Neural cell (in vitro differentiated cells): ENCODE results near the gene MYCN. TPM values are rescaled to one million over a fixed set of nuclear protein-coding genes. Genes with fewer than 3 reads are reported as not detected.
A peak's percentile ranks its signal among the peaks of the same experiment; 100 is the strongest.

Experiments
- H2AFZ ChIP-seq: fragments of 200-600, 300-800 bp; sonication (generic), shearing (Covaris generic); 2 replicates; pipeline ENCODE4 v1.6.0; 2014; ENCODE audit warnings: low read depth, mild to moderate bottlenecking, antibody characterized with exemption, low read length, moderate library complexity
- H3F3A ChIP-seq: fragments of 200-600 bp; shearing (Covaris generic); 2 replicates; pipeline ENCODE4 v1.6.1; 2016; ENCODE audit warnings: mild to moderate bottlenecking, moderate library complexity, mixed read lengths, antibody characterized with exemption, low read length; ENCODE audit not compliant: insufficient read depth, poor library complexity, severe bottlenecking
- H3K27ac ChIP-seq: fragments of 200-600, 300-800 bp; sonication (generic), shearing (Covaris generic); 2 replicates; pipeline ENCODE4 v1.5.1; 2014; ENCODE audit warnings: mild to moderate bottlenecking, low read length, moderate library complexity
- H3K27me3 ChIP-seq: fragments of 300-800, 200-600 bp; sonication (generic), shearing (Covaris generic); 2 replicates; pipeline ENCODE4 v1.6.0; 2014; ENCODE audit warnings: mild to moderate bottlenecking, low read depth, low read length, moderate library complexity; ENCODE audit not compliant: insufficient read depth
- H3K36me3 ChIP-seq: fragments of 300-800, 200-600 bp; sonication (generic), shearing (Covaris generic); 2 replicates; pipeline ENCODE4 v1.5.1; 2014; ENCODE audit warnings: mild to moderate bottlenecking, antibody characterized with exemption, low read length, moderate library complexity; ENCODE audit not compliant: insufficient read depth
- H3K4me2 ChIP-seq: fragments of 300-800, 200-600 bp; sonication (generic), shearing (Covaris generic); 2 replicates; pipeline ENCODE4 v1.6.0; 2014; ENCODE audit warnings: mild to moderate bottlenecking, low read length
- H3K4me3 ChIP-seq: fragments of 300-800, 200-600 bp; sonication (generic), shearing (Covaris generic); 2 replicates; pipeline ENCODE4 v1.5.1; 2014; ENCODE audit warnings: mild to moderate bottlenecking, low read length, moderate library complexity
- H3K79me2 ChIP-seq: fragments of 200-600 bp; shearing (Covaris generic); replicated peaks from 2 replicates; pipeline ENCODE4 v1.6.0; 2014; ENCODE audit warnings: mild to moderate bottlenecking, low read length, moderate library complexity; ENCODE audit not compliant: insufficient read depth
- H3K9ac ChIP-seq: fragments of 300-800, 200-600 bp; sonication (generic), shearing (Covaris generic); 2 replicates; pipeline ENCODE4 v1.6.1; 2016; ENCODE audit warnings: mild to moderate bottlenecking, low read length, mixed read lengths
- H3K9me2 ChIP-seq: fragments of 200-600 bp; shearing (Covaris generic); 2 replicates; pipeline ENCODE4 v1.6.1; 2016; ENCODE audit warnings: mild to moderate bottlenecking, low read length, mixed read lengths; ENCODE audit not compliant: insufficient read depth
- H3K9me3 ChIP-seq: fragments of 200-600, 300-800 bp; sonication (generic), shearing (Covaris generic); 2 replicates; pipeline ENCODE4 v1.6.1; 2016; ENCODE audit warnings: mild to moderate bottlenecking, mixed run types, low read length, moderate library complexity, mixed read lengths
- H4K20me1 ChIP-seq: fragments of 200-600 bp; shearing (Covaris generic); 2 replicates; pipeline ENCODE4 v1.6.1; 2016; ENCODE audit warnings: mild to moderate bottlenecking, mixed run types; ENCODE audit not compliant: insufficient read depth
- EP300 ChIP-seq: fragments of 450-650 bp; conservative IDR thresholded peaks from 2 replicates; pipeline ENCODE4 v1.6.1; 2014; ENCODE audit warnings: antibody characterized with exemption, mild to moderate bottlenecking, moderate library complexity; ENCODE audit not compliant: poor library complexity, severe bottlenecking
- EZH2 ChIP-seq: fragments of 200-600, 300-800 bp; shearing (Covaris generic), sonication (generic); IDR thresholded peaks from 2 replicates; pipeline ENCODE4 v1.6.1; 2014; ENCODE audit warnings: antibody characterized with exemption, low read length, borderline replicate concordance, mild to moderate bottlenecking; ENCODE audit not compliant: insufficient read depth, poor library complexity, severe bottlenecking
- MXI1 ChIP-seq: fragments of 450-650 bp; conservative IDR thresholded peaks from 2 replicates; pipeline ENCODE4 v1.6.1; 2014; ENCODE audit warnings: antibody characterized with exemption, mild to moderate bottlenecking; ENCODE audit not compliant: poor library complexity, severe bottlenecking
- POLR2AphosphoS5 ChIP-seq: IDR thresholded peaks from 2 replicates; pipeline ENCODE4 v1.6.1; 2012
- RAD21 ChIP-seq: fragments of 450-650 bp; conservative IDR thresholded peaks from 2 replicates; pipeline ENCODE4 v1.6.1; 2014; ENCODE audit warnings: antibody characterized with exemption, mild to moderate bottlenecking, moderate library complexity
- SMC3 ChIP-seq: fragments of 450-650 bp; conservative IDR thresholded peaks from 2 replicates; pipeline ENCODE4 v1.6.1; 2014; ENCODE audit warnings: antibody characterized with exemption, mild to moderate bottlenecking, moderate library complexity; ENCODE audit not compliant: poor library complexity
- TAF1 ChIP-seq: IDR thresholded peaks from 2 replicates; pipeline ENCODE4 v1.6.1; 2012; ENCODE audit warnings: low read depth
- polyA plus RNA-seq: library from polyadenylated mRNA; depleted of rRNA; stranded (reverse); fragments of >200 nt; gene quantifications from 2 replicates; pipeline ENCODE4 v1.2.3, GENCODE V29; 2014
- TF ChIP-seq, protein P1 (sequence below): fragments of 450-650 bp; IDR thresholded peaks from 2 replicates; pipeline ENCODE4 v1.5.1; 2014; ENCODE audit warnings: antibody characterized with exemption, mild to moderate bottlenecking, moderate library complexity; ENCODE audit not compliant: poor library complexity, severe bottlenecking
- TF ChIP-seq, protein P2 (sequence below): IDR thresholded peaks from 2 replicates; pipeline ENCODE4 v1.6.1; 2012; ENCODE audit warnings: borderline replicate concordance

Gene MYCN
- polyA plus RNA-seq, 1 donor from 2014 or later, result 25.1 TPM

DNA sequence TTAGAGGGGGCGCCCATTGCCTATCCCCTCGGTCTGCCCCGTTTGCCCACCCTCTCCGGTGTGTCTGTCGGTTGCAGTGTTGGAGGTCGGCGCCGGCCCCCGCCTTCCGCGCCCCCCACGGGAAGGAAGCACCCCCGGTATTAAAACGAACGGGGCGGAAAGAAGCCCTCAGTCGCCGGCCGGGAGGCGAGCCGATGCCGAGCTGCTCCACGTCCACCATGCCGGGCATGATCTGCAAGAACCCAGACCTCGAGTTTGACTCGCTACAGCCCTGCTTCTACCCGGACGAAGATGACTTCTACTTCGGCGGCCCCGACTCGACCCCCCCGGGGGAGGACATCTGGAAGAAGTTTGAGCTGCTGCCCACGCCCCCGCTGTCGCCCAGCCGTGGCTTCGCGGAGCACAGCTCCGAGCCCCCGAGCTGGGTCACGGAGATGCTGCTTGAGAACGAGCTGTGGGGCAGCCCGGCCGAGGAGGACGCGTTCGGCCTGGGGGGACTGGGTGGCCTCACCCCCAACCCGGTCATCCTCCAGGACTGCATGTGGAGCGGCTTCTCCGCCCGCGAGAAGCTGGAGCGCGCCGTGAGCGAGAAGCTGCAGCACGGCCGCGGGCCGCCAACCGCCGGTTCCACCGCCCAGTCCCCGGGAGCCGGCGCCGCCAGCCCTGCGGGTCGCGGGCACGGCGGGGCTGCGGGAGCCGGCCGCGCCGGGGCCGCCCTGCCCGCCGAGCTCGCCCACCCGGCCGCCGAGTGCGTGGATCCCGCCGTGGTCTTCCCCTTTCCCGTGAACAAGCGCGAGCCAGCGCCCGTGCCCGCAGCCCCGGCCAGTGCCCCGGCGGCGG lies 1.7 kb downstream of the MYCN start:
- no peaks in the 10 kb centered on the region for H3K36me3 ChIP-seq
- H3K9me2 ChIP-seq, result no peaks in the 10 kb centered on the region
- peak overlapping the region; percentile 98 for H3K4me3 ChIP-seq
- peak overlapping the region; percentile 92 for H3K9ac ChIP-seq
- peak overlapping the region; percentile 49 for H3K27ac ChIP-seq
- peaks cover 60% of the 10 kb centered on the region for H3K79me2 ChIP-seq
- H3K9me3 ChIP-seq, result no peaks in the 10 kb centered on the region
- TF ChIP-seq RAD21 (no peak), EZH2 (no peak), MXI1 (peak; percentile 56), POLR2AphosphoS5 (peak; percentile 7)
- TF ChIP-seq, protein P1, sequence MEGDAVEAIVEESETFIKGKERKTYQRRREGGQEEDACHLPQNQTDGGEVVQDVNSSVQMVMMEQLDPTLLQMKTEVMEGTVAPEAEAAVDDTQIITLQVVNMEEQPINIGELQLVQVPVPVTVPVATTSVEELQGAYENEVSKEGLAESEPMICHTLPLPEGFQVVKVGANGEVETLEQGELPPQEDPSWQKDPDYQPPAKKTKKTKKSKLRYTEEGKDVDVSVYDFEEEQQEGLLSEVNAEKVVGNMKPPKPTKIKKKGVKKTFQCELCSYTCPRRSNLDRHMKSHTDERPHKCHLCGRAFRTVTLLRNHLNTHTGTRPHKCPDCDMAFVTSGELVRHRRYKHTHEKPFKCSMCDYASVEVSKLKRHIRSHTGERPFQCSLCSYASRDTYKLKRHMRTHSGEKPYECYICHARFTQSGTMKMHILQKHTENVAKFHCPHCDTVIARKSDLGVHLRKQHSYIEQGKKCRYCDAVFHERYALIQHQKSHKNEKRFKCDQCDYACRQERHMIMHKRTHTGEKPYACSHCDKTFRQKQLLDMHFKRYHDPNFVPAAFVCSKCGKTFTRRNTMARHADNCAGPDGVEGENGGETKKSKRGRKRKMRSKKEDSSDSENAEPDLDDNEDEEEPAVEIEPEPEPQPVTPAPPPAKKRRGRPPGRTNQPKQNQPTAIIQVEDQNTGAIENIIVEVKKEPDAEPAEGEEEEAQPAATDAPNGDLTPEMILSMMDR, result no peak
- TF ChIP-seq, protein P2, sequence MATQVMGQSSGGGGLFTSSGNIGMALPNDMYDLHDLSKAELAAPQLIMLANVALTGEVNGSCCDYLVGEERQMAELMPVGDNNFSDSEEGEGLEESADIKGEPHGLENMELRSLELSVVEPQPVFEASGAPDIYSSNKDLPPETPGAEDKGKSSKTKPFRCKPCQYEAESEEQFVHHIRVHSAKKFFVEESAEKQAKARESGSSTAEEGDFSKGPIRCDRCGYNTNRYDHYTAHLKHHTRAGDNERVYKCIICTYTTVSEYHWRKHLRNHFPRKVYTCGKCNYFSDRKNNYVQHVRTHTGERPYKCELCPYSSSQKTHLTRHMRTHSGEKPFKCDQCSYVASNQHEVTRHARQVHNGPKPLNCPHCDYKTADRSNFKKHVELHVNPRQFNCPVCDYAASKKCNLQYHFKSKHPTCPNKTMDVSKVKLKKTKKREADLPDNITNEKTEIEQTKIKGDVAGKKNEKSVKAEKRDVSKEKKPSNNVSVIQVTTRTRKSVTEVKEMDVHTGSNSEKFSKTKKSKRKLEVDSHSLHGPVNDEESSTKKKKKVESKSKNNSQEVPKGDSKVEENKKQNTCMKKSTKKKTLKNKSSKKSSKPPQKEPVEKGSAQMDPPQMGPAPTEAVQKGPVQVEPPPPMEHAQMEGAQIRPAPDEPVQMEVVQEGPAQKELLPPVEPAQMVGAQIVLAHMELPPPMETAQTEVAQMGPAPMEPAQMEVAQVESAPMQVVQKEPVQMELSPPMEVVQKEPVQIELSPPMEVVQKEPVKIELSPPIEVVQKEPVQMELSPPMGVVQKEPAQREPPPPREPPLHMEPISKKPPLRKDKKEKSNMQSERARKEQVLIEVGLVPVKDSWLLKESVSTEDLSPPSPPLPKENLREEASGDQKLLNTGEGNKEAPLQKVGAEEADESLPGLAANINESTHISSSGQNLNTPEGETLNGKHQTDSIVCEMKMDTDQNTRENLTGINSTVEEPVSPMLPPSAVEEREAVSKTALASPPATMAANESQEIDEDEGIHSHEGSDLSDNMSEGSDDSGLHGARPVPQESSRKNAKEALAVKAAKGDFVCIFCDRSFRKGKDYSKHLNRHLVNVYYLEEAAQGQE, result no peak
- peak overlapping the region; percentile 59 for H3K4me2 ChIP-seq
- no peaks in the 10 kb centered on the region for H3K27me3 ChIP-seq
- no peaks in the 10 kb centered on the region for H4K20me1 ChIP-seq
- peaks cover 3% of the 10 kb centered on the region for H3F3A ChIP-seq
- H2AFZ ChIP-seq, result no peak overlapping the region

DNA sequence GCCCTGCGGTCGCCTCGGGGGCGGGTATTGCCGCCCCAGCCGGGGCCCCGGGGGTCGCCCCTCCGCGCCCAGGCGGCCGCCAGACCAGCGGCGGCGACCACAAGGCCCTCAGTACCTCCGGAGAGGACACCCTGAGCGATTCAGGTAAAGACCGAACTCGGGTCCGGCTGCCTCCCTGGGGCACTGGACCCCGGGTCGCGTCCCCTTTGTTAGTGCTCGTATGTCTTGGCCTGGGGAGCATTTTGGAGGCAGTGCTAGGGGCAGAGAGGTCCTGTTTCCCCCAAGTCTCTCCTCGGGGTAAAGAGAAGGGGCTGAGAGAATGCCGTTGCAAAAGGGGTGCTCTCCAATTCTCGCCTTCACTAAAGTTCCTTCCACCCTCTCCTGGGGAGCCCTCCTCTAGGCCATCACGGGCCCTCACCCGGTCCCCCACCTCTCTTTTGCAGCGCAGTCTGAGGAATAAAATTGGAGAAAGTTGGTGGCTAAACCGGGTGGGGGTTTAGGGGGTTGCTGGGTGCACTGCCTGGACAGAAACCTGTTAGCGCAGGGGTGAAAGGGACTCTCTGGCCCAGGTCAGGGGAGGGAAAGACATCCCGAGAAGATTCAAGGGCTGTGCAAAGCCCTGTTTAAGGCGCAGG lies 2.5 kb downstream of the MYCN start:
- Histone ChIP-seq H3K36me3 (no peaks in the 10 kb centered on the region), H4K20me1 (no peaks in the 10 kb centered on the region), H3K9me3 (no peaks in the 10 kb centered on the region), H3F3A (peaks cover 3% of the 10 kb centered on the region), H2AFZ (no peak overlapping the region), H3K9me2 (no peaks in the 10 kb centered on the region), H3K79me2 (peaks cover 60% of the 10 kb centered on the region), H3K4me3 (peak overlapping the region; percentile 98), H3K27ac (peak overlapping the region; percentile 73), H3K9ac (peak overlapping the region; percentile 92), H3K4me2 (peak overlapping the region; percentile 84), H3K27me3 (no peaks in the 10 kb centered on the region)
- TF ChIP-seq TAF1 (no peak), RAD21 (no peak), SMC3 (no peak), MXI1 (no peak), EZH2 (no peak), EP300 (no peak)
- TF ChIP-seq, protein P1, result no peak
